NCI-H1694 (cell line): ENCODE measurements around the gene CP.

ENCODE experiments used
- DNase-seq: peaks from one replicate; lab custom pipeline; 2025; lab: John Stamatoyannopoulos, UW

Gene CP

DNA sequence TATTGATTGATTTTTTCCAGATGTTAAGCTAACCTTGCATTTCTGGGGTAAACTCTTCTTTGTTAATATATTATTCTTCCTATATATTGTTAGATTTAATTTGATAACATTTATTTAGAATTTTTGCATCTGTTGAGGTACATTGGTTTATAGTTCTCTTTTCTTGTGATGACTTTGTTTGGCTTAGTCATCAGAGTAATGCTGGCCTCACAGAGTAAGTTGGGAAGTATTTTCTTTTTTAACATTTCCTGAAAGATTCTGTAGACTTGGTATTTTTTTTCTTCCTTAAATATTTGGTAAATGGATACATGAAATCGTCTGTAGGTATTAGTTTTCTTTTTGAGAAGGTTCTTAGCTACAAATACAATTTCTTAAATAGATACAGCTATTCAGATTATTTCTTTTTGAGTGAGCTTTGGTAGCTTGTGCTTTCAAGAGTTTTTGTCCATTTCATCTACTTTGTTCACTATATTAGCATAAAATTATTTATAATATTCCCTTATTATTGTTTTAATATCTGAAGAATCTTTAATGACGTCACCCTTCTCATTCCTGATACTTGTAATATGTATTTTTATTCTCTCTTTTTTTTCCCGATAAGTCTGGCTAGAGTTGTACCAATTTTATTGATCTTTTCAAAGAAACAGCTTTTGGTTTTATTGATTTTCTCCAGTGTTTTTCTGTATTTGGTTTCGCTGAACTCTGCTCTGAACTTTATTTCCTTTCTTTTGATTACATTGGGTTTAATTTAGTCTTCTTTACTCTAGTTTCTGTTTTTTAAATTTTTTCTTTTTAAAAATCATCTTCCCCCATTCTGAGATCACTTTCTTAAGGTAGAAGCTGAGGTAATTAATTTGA is 98.7 kb downstream of the CP start:
- no peak for DNase-seq
